GM12878 (cell line): Measurements from ENCODE around the gene GHDC.

Experiments
- CHD2 ChIP-seq: IDR thresholded peaks from 2 replicates; pipeline ENCODE4 v1.6.1; 2011; ENCODE audit warnings: low read depth, low read length, improper control_type of control experiment, borderline replicate concordance
- NRF1 ChIP-seq: conservative IDR thresholded peaks from 2 replicates; pipeline ENCODE4 v1.6.1; 2011; ENCODE audit warnings: mild to moderate bottlenecking, low read depth, low read length, improper control_type of control experiment

DNA sequence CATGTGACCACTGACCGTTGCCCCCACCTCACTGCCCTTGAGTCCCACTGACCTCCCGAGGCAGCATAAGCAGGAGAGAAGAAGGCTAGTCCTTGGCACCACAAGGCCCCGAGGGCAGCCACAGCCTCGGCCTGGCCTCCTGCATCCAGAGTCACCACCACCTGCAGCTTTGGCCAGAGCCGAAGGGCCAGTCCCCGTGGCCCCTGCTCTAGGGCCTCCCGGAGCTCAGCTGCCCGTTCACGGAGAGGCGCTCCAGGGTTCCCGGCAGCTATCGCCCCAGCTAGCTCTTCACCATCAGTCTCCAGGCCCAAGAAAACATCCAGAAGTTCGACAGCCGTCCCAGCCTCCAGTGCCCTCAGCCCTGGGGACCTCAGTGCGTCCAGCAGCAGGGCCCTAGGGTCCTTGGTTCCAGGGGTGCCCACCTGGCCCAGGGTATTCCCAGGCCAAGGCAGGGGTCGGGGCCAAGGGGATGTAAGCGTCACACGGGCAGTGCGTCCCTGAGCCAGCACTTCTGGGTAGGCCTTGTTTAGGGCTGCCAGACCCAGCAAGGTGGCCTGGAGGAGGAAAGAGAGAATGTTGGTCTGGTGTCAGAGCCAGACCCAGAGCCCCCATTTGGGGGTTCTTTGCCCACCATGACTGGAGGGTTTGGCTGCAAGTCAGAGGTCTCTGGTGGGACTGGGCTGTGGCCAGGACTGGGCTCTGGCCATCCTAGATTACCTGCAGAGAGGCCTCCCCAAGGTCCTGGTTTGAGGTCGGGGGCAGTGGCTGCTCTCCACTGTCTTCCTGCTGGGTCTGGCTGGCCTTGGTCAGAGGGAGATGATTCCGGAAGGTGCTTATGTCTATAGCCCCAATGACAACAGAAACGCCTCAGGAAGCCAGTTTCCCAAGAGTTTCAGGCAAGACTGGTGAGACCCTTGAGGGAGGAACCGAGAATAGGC, 1.8 kb downstream of the GHDC start:
- TF ChIP-seq NRF1, result no peak
- TF ChIP-seq CHD2, result no peak
